ENCODE results near the gene OSTM1. TPM values are rescaled to one million over a fixed set of nuclear protein-coding genes. Genes with fewer than 3 reads are reported as not detected.

The OSTM1 gene
- total RNA-seq, 1 experiment from 2014 or later, result 20.9 TPM

DNA sequence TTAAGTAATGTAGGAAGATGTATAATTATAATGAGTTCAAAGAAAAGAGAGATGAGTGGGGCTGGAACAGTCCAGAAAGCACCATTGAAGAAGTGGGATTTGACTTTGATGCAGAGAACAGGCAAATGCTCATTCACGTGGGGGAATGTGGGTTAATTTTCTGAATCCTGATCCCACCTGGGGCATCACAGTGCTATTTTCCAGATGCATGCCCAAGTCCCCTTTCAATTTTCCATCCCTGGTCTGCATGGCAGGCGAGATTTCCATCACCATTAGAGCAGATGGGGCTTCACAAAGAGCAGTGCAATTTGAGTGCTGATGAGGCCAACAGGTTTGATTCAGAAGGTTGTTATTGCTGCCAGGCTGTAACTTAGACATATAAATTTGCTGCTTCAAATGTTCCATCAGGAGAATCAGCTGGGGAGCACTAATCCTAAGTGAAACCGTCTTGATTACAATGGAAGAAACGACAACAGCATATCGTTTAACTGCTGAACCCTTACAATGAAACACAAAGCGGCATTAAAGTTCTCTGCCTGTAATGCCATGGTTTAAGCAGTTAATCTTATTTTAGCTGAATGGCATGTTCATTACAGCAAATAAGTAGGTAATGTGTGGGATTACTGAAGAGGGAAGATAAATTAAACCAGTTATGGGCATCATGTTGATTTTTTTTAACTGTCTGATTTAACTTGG lies 45.2 kb downstream of the OSTM1 start:
- H3K23ac ChIP-seq (ENCODE audit: insufficient read length, low read depth, low read length), result no peak overlapping the region
- no peaks in the 10 kb centered on the region for H4K20me1 ChIP-seq (ENCODE audit: control insufficient read depth, insufficient read depth, insufficient read length)
- no peaks in the 10 kb centered on the region for H3K4me1 ChIP-seq (ENCODE audit: insufficient read depth, low read length)
- H3K27ac ChIP-seq (ENCODE audit: insufficient read length, low read depth, low read length), result no peak overlapping the region
- H2BK20ac ChIP-seq (ENCODE audit: low read depth, low read length, poor library complexity, severe bottlenecking), result no peak overlapping the region
- H2AFZ ChIP-seq (ENCODE audit: low read length), result no peak overlapping the region
- H3K27me3 Mint-ChIP-seq (ENCODE audit: low read depth), result peaks cover 2% of the 10 kb centered on the region; the same call in 1 of the 2 replicates
- H4K91ac ChIP-seq (ENCODE audit: insufficient read length, low read depth, low read length), result no peak overlapping the region
- H2BK120ac ChIP-seq (ENCODE audit: low read depth, low read length, poor library complexity, severe bottlenecking), result no peak overlapping the region
- no peaks in the 10 kb centered on the region for H3K79me1 ChIP-seq (ENCODE audit: insufficient read depth, low read depth, low read length, poor library complexity, severe bottlenecking)
- no peaks in the 10 kb centered on the region for H3K27me3 ChIP-seq (ENCODE audit: insufficient read depth, low read length)
- H4K8ac ChIP-seq (replicated peaks; ENCODE audit: insufficient read length, low read depth, low read length), result no peak overlapping the region
- no peak overlapping the region for H3K27ac Mint-ChIP-seq
- H3T11ph ChIP-seq (ENCODE audit: low read length), result no peak overlapping the region
- no peak overlapping the region for H3K18ac ChIP-seq (ENCODE audit: insufficient read length, low read depth, low read length)
- H3K79me2 ChIP-seq (ENCODE audit: insufficient read depth, low read length), result no peaks in the 10 kb centered on the region
- no peak overlapping the region for H3K4me2 ChIP-seq (ENCODE audit: insufficient read depth, insufficient read length, low read length)
- no peak overlapping the region for H4K5ac ChIP-seq (ENCODE audit: insufficient read length, low read depth, low read length)
- H3K4me1 Mint-ChIP-seq, result peaks cover 5 to 7% of the 10 kb centered on the region in 2 experiments; a peak in 3 of 4 replicates
- H3K9me3 ChIP-seq (ENCODE audit: control insufficient read depth, low read depth, low read length), result no peaks in the 10 kb centered on the region
- H3K4ac ChIP-seq (ENCODE audit: low read depth, low read length), result no peak overlapping the region
- H3K23me2 ChIP-seq (ENCODE audit: insufficient read length, low read depth, low read length, poor library complexity, severe bottlenecking), result no peaks in the 10 kb centered on the region
- TF ChIP-seq, protein P1, sequence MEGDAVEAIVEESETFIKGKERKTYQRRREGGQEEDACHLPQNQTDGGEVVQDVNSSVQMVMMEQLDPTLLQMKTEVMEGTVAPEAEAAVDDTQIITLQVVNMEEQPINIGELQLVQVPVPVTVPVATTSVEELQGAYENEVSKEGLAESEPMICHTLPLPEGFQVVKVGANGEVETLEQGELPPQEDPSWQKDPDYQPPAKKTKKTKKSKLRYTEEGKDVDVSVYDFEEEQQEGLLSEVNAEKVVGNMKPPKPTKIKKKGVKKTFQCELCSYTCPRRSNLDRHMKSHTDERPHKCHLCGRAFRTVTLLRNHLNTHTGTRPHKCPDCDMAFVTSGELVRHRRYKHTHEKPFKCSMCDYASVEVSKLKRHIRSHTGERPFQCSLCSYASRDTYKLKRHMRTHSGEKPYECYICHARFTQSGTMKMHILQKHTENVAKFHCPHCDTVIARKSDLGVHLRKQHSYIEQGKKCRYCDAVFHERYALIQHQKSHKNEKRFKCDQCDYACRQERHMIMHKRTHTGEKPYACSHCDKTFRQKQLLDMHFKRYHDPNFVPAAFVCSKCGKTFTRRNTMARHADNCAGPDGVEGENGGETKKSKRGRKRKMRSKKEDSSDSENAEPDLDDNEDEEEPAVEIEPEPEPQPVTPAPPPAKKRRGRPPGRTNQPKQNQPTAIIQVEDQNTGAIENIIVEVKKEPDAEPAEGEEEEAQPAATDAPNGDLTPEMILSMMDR (conservative IDR thresholded peaks at IDR 0.05), result no peak
- no peak overlapping the region for H2BK5ac ChIP-seq (ENCODE audit: insufficient read length, low read length)
- H2BK12ac ChIP-seq (ENCODE audit: insufficient read length, low read depth, low read length), result no peak overlapping the region
- no peak for DNase-seq
- peaks cover 0 to 3% (median 0%) of the 10 kb centered on the region in 3 experiments; a peak in 2 of 7 replicates for H3K36me3 Mint-ChIP-seq (ENCODE audit: insufficient read depth in 1 of 3, low read depth in 3 of 3)
- H3K4me3 Mint-ChIP-seq, result no peak overlapping the region
- no CpG with 5 or more reads among the region's 6 CpGs for WGBS (ENCODE audit: extremely low coverage, insufficient read length, low lambda C conversion rate)
- H3K9ac ChIP-seq (ENCODE audit: extremely low read depth, insufficient read length, low read length), result no peak overlapping the region
- no peak overlapping the region for H2BK15ac ChIP-seq (ENCODE audit: low read depth, low read length)
- no peak overlapping the region for H2AK5ac ChIP-seq (ENCODE audit: insufficient read length, low read length)
- H3K56ac ChIP-seq (ENCODE audit: insufficient read length, low read depth, low read length), result no peak overlapping the region
- no peak overlapping the region for H3K14ac ChIP-seq (ENCODE audit: insufficient read depth, low read length)
- peaks cover 0 to 2% of the 10 kb centered on the region in 2 experiments; a peak in 1 of 5 replicates for H3K9me3 Mint-ChIP-seq

Data from H9 (cell line).